Measurements from ENCODE around the gene ZSWIM9. TPM values are rescaled to one million over a fixed set of nuclear protein-coding genes. Genes with fewer than 3 reads are reported as not detected.

ZSWIM9 gene
- polyA plus RNA-seq (2012; rRNA removed) = 1.3 and 2.2 TPM in 2 replicates
- 2.7 TPM in 2 replicates for polyA plus RNA-seq (2012; cell fraction: cytosol; rRNA removed)
- polyA plus RNA-seq (2012; cell fraction: nucleus; rRNA removed) = 1.8 and 2.8 TPM in 2 replicates

GRCh38 chr19:48169939-48170803 lies at the start of gene ZSWIM9, which contains the start of gene LIG1:
TSS of gene ZSWIM9 (plus strand) at chr19:48170680. CDS start at chr19:48171803, 1,123 bp downstream.
TSS of gene LIG1 (minus strand) at chr19:48170344. CDS start at chr19:48165566, 4,778 bp downstream.
- Histone ChIP-seq H4K20me1 (ENCODE audit: insufficient read depth) (no peaks in the 10 kb centered on the region), H3K27ac (ENCODE audit: low read depth in 2 of 2, low read length in 1 of 2) (peak within 1 kb of the TSS; percentile 83 to 97), H2AFZ (ENCODE audit: low read depth) (peak within 1 kb of the TSS; percentile 96), H3K9me2 (no peaks in the 10 kb centered on the region), H3K27me3 (ENCODE audit: insufficient read depth) (no peaks in the 10 kb centered on the region), H3K36me3 (replicated peaks in 1 of 2; ENCODE audit: control insufficient read depth in 1 of 2, insufficient read depth in 2 of 2, low read length in 1 of 2) (peaks cover 12 to 25% of the 10 kb centered on the region in 2 experiments), H3K79me2 (ENCODE audit: insufficient read depth) (peaks cover 44% of the 10 kb centered on the region), H3K4me1 (ENCODE audit: control insufficient read depth in 1 of 2, insufficient read depth in 2 of 2, low read depth in 1 of 2, low read length in 1 of 2) (peaks cover 10 to 12% of the 10 kb centered on the region in 2 experiments; a peak in 1 of 4 replicates), H3F3A (replicated peaks; ENCODE audit: insufficient read depth) (peaks cover 8% of the 10 kb centered on the region), H3K9ac (peak within 1 kb of the TSS; percentile 88), H3K4me2 (peak within 1 kb of the TSS; percentile 99), H3K4me3 (ENCODE audit: low read depth in 2 of 2, low read length in 1 of 2) (peak within 1 kb of the TSS; percentile 73 to 100), H3K9me3 (no peaks in the 10 kb centered on the region)
- TF ChIP-seq EZH2phosphoT487 (IDR thresholded peaks at IDR 0.05; ENCODE audit: borderline replicate concordance, low read depth) = no peak
- TF ChIP-seq GABPA (IDR thresholded peaks at IDR 0.05; ENCODE audit: low read depth) = no peak
- no peak for TF ChIP-seq RXRA (IDR thresholded peaks at IDR 0.05; ENCODE audit: borderline replicate concordance, low read depth)
- TF ChIP-seq TEAD4 (IDR thresholded peaks at IDR 0.05; ENCODE audit: borderline replicate concordance, insufficient read depth) = no peak
- TF ChIP-seq YY1 (IDR thresholded peaks at IDR 0.05; ENCODE audit: low read depth) = 0 out of 2 replicates have a peak, but pooled peaks have one; percentile 19
- TF ChIP-seq NRF1 (IDR thresholded peaks at IDR 0.05; ENCODE audit: low read depth, low read length) = peak; percentile 54
- peak; percentile 90 for TF ChIP-seq PBX3 (IDR thresholded peaks at IDR 0.05)
- TF ChIP-seq USF1 (IDR thresholded peaks at IDR 0.05; ENCODE audit: borderline replicate concordance, low read depth) = no peak
- TF ChIP-seq SIN3A (IDR thresholded peaks at IDR 0.05; ENCODE audit: borderline replicate concordance, low read depth, low read length) = peak; percentile 91
- peak; percentile 35; the same call in 1 of the 2 replicates for TF ChIP-seq TAF1 (IDR thresholded peaks at IDR 0.05; ENCODE audit: borderline replicate concordance, low read depth, low read length)
- TF ChIP-seq NFIC (IDR thresholded peaks at IDR 0.05; ENCODE audit: borderline replicate concordance) = no peak
- TF ChIP-seq FOXJ3 (CRISPR knock-in tag; IDR thresholded peaks at IDR 0.05) = no peak
- TF ChIP-seq SMC3 (IDR thresholded peaks at IDR 0.05; ENCODE audit: low read depth, low read length) = no peak
- peak; percentile 34; the same call in 1 of the 2 replicates for TF ChIP-seq RCOR1 (IDR thresholded peaks at IDR 0.05; ENCODE audit: low read length)
- peak; percentile 60 for TF ChIP-seq ELF1 (IDR thresholded peaks at IDR 0.05)
- no peak for TF ChIP-seq USF2 (IDR thresholded peaks at IDR 0.05; ENCODE audit: borderline replicate concordance, low read depth, low read length)
- peak; percentile 80 for TF ChIP-seq CHD2 (IDR thresholded peaks at IDR 0.05; ENCODE audit: low read length, partially characterized antibody)
- peak; percentile 88 for TF ChIP-seq MAX (IDR thresholded peaks at IDR 0.05; ENCODE audit: low read depth)
- no peak for TF ChIP-seq EP300 (IDR thresholded peaks at IDR 0.05; ENCODE audit: borderline replicate concordance in 1 of 2, low read depth in 1 of 2, low read length in 1 of 2)
- TF ChIP-seq CTCF (IDR thresholded peaks at IDR 0.05) = no peak
- TF ChIP-seq REST (IDR thresholded peaks at IDR 0.05; ENCODE audit: low read depth, low read length) = no peak
- TF ChIP-seq POLR2AphosphoS5 (IDR thresholded peaks at IDR 0.05; ENCODE audit: low read depth, low read length) = peak; percentile 50; the same call in 1 of the 2 replicates
- TF ChIP-seq MXI1 (IDR thresholded peaks at IDR 0.05; ENCODE audit: low read depth, low read length) = peak; percentile 88
- CTCF ChIA-PET = interaction anchor here (0.5 to 1.7 kb wide), 7 partner anchors 17 to 1274 kb away, joined by 3 to 5 read pairs (median 4); no protein-coding TSS in a partner anchor
- POLR2A ChIA-PET = interaction anchor here (1.0 to 1.8 kb wide), 3 partner anchors 33 to 60 kb away, joined by 3 to 11 read pairs (median 4); no protein-coding TSS in a partner anchor
- under 1% methylated on average over 48 of the region's 82 CpGs for WGBS (ENCODE audit: low lambda C conversion rate)
- peak; percentile 98 for DNase-seq

All from SK-N-SH (cell line).